GM13976 (cell line): ENCODE measurements around the gene NEMP1.
A peak's percentile ranks its signal among the peaks of the same experiment; 100 is the strongest.
"Not testable (repeated sequence)": the region's sequence is repeated elsewhere in the genome, so short reads cannot be mapped to it uniquely, and the experiment has no call there.

ENCODE experiments used
- DNase-seq: peaks from one replicate; pipeline ENCODE4 v3.0.0; 2012; ENCODE audit warnings: low spot score
- in situ Hi-C: fragments of 300-500 bp; cut with MboI; formaldehyde crosslinking; loops from one replicate; pipeline ENCODE4 v1.12.0; 2022; ENCODE audit warnings: low sequenced_read_pairs, mixed read lengths, inconsistent platforms; ENCODE audit not compliant: unreplicated experiment
- TF ChIP-seq, protein P1 (sequence below): IDR thresholded peaks from 2 replicates; pipeline ENCODE4 v1.5.1; 2012; ENCODE audit warnings: borderline replicate concordance, mild to moderate bottlenecking; ENCODE audit not compliant: insufficient read depth; ENCODE audit errors: extremely low read depth, missing control alignments, control extremely low read depth

Gene NEMP1

DNA sequence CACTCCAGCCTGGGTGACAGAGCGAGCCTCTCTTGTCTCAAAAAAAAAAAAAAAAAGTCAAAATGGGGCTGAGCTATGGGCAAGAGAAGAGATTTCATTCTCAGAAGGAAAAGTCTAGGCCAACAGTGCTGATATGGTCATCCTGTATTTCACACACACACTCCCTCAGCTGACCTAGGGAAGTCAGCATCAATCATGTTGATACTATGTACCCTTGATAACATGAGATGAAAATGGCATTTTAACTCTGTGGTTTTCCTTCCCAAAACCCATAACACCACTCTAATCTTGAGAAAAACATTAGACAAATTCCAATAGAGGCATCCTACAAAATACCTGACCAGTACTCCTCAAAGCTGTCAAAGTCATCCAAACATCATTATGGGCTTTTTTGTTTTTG is 2.3 kb upstream of the NEMP1 start:
- TF ChIP-seq, protein P1, sequence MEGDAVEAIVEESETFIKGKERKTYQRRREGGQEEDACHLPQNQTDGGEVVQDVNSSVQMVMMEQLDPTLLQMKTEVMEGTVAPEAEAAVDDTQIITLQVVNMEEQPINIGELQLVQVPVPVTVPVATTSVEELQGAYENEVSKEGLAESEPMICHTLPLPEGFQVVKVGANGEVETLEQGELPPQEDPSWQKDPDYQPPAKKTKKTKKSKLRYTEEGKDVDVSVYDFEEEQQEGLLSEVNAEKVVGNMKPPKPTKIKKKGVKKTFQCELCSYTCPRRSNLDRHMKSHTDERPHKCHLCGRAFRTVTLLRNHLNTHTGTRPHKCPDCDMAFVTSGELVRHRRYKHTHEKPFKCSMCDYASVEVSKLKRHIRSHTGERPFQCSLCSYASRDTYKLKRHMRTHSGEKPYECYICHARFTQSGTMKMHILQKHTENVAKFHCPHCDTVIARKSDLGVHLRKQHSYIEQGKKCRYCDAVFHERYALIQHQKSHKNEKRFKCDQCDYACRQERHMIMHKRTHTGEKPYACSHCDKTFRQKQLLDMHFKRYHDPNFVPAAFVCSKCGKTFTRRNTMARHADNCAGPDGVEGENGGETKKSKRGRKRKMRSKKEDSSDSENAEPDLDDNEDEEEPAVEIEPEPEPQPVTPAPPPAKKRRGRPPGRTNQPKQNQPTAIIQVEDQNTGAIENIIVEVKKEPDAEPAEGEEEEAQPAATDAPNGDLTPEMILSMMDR, result no peak
- DNase-seq, result no peak
- in situ Hi-C loops, result no loop called here

DNA sequence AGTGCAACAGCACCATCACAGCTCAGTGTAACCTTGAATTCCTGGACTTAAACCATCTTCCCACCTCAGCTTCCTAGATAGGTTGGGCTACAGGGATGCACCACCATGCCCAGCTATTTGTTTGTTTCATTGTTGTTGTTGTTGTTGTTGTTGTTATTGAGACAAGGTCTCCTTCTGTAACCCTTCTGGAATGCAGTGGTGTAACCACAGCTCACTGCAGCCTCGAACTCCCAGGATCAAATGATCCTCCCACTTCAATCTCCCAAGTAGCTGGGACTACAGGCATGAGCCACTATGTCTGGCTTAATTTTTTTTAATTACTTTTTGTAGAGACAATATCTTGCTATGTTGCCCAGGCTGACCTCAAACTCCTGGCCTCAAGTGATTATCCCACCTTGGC is 1.2 kb upstream of the NEMP1 start:
- in situ Hi-C loops, result no loop called here

DNA sequence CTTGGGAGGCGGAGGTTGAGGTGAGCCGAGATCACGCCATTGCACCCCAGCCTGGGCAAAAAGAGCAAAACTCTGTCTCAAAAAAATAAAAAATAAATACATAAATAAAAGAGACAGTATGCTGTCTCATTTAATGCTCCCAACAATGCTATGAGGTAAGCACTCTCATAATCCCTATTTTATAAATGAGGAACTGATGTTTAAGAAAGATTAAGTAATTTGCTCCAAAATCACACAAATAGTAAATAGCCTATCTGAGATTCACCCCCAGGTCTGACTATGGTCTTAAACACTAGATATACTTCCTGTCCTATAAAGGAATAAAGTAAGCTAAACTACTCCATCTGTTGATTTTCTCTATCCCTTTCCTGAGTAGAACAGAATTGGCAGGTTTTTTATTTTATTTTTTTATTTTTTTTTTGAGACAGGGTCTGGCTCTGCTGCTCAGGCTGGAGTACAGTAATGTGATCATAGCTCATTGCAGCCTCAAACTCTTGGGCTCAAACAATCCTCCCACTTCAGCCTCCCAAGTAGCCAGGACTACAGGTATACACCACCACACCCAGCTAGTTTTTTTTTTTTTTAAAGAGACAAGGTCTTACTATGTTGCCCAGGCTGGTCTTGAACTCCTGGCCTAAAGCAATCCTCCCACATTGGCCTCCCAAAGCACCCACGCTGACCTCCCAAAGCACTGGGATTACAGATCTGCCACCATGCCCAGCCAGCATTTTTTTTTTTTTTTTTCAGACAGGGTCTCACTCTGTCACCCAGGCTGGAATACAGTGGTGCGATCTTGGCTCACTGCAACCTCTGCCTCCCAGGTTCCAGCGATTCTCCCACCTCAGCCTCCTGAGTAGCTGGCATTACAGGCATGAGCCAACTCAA is 4.8 kb downstream of the NEMP1 start:
- in situ Hi-C loops, DNase-seq: not testable (repeated sequence)

More for the DNA sequence above, 1.2 kb upstream of the NEMP1 start:
- DNase-seq, result no peak
- TF ChIP-seq, protein P1, result no peak

DNA sequence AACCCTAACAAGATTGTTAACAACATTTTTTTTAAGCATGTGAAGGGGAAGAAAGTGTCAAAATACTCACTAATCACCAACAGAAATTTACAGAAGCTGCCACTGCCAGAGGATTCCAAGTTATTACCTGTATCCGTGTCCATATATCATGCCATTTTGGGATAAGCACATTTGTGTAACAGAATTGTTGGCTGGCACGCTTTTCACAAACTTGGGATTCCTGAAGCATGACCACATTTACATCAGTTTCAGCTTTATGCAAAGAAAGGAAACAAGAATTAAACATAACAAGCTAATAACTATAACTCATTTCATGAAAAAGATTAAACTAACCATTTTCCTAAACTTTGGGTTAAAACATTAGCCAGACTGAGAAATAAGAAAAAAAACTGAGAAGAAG is 5.9 kb downstream of the NEMP1 start:
- in situ Hi-C loops, result no loop called here
- no peak for DNase-seq

DNA sequence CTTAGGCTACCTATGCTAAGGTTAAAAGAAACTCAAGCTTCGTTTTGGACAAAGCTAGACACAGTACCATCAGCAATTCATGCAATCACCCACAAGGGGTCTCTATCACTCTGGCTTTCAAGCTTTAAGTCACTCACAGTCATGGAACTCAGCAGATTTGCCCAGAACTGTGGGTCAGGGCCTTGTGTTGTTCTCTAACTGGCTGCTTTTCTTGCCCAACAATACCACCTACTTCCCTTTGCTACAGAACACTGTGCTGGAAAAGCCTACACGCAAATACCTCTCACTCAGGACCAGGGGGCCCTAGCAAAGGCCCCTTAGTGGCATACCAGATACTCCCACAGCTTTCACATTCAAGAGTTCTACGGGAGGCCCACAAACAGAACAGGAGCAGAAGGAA is 9.1 kb downstream of the NEMP1 start:
- peak; percentile 62 for DNase-seq
- TF ChIP-seq, protein P1, result peak; percentile 74
- in situ Hi-C loops, result loop anchor here (5.0 to 10.0 kb wide), 2 partner anchors 43 to 55 kb away; partner anchors contain the start of genes STAT6 and TAC3

More for the DNA sequence above, 5.9 kb downstream of the NEMP1 start:
- TF ChIP-seq, protein P1, result no peak

DNA sequence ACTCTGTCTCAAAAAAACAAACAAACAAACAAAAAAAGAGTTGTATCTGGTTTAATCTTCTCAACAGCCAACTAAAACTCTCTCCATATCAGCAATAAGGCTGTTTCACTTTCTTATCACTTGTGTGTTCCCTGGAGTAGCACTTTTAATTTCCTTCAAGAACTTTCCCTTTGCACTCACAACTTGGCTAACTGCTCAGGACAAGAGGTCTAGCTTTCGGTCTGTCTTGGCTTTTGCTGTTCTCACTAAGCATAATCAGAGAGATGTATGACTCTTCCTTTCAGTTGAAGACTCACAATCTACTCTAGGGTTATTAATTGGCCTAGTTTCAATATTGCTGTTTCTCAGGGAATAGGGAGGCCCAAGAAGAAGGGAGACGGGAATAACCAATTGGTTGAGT is 12.3 kb downstream of the NEMP1 start:
- in situ Hi-C loops, result loop anchor here (5.0 to 10.0 kb wide), 2 partner anchors 46 to 51 kb away; partner anchors contain the start of genes STAT6 and TAC3
- DNase-seq, result no peak
- TF ChIP-seq, protein P1, result no peak
